SH-SY5Y (cell line): ENCODE data around the gene ACIN1.

ENCODE experiments used
- GATA2 ChIP-seq: IDR thresholded peaks from 2 replicates; pipeline ENCODE4 v1.6.1; 2011; ENCODE audit warnings: mild to moderate bottlenecking, low read depth, low read length
- GATA3 ChIP-seq: IDR thresholded peaks from 2 replicates; pipeline ENCODE4 v1.6.1; 2011; ENCODE audit warnings: low read depth, mild to moderate bottlenecking, low read length, moderate library complexity

GRCh38 chr14:23067847-23068788 lies 26.8 kb downstream of the ACIN1 start:
- TF ChIP-seq GATA3 (no peak), GATA2 (no peak)
